GM21576 (cell line): Measurements from ENCODE around the gene SLC26A2.

Source experiments
- ATAC-seq: cut with Tn5 transposase; IDR thresholded peaks from one replicate; pipeline ENCODE4 v1.9.1; 2021; ENCODE audit warnings: mild to moderate bottlenecking, moderate library complexity; ENCODE audit not compliant: unreplicated experiment

Gene SLC26A2

GRCh38 chr5:150035139-150035895, 74.8 kb downstream of the SLC26A2 start:
- ATAC-seq, result peak; percentile 99

GRCh38 chr5:150036513-150036912, 76.0 kb downstream of the SLC26A2 start:
- no peak for ATAC-seq
